ENCODE data around the gene HIC1. TPM values are rescaled to one million over a fixed set of nuclear protein-coding genes. Genes with fewer than 3 reads are reported as not detected.
A peak's percentile ranks its signal among the peaks of the same experiment; 100 is the strongest.

HIC1 gene
- total and polyA plus RNA-seq, 2 of the 4 experiments (the other 2 are of a cell fraction) = 10.4 to 23.0 TPM

DNA sequence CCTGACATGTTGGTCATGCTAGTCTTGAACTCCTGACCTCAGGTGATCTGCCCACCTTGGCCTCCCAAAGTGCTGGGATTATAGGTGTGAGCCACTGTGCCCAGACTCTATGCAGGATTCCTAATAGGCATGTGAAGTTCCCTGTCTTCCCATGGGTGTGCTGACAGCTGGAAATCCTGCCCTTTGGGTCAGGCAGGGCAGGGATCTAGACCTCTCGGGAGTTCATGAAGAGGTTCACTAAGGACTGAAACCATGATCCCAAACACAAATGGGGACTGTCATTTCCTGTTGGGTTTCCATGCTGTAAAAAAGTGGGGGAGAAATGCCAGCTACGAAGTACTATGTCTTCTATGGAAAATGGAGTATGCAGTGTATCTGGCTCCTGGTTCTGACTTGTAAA is 52.1 kb downstream of the HIC1 start:
- WGBS, 2 experiments (ENCODE audit: extremely low coverage in 2 of 2, insufficient read length in 1 of 2) = 100% methylated on average over 1 of the region's 2 CpGs; no CpG with 5 or more reads in 1 of the 2 experiments
- DNase-seq (no peak), ATAC-seq (ENCODE audit: low read depth) (no peak)
- H3K14ac ChIP-seq (replicated peaks; ENCODE audit: low read depth, low read length) = 0 out of 2 replicates have a peak overlapping the region, but pooled peaks have one; percentile 48
- H3K4me2 ChIP-seq (ENCODE audit: low read depth, low read length) = no peak overlapping the region
- peak overlapping the region; percentile 58 for H2AK5ac ChIP-seq (ENCODE audit: low read depth, low read length)
- H3K27me3 ChIP-seq (ENCODE audit: control insufficient read depth, insufficient read depth, low read length) = no peaks in the 10 kb centered on the region
- H2BK5ac ChIP-seq (ENCODE audit: low read depth, low read length, poor library complexity, severe bottlenecking) = no peak overlapping the region
- TF ChIP-seq CHD1 (IDR thresholded peaks at IDR 0.05; ENCODE audit: low read depth, low read length) (no peak), FOS (IDR thresholded peaks at IDR 0.05; ENCODE audit: low read depth, low read length) (no peak), RAD21 (IDR thresholded peaks at IDR 0.05; ENCODE audit: low read length) (no peak), CEBPB (IDR thresholded peaks at IDR 0.05; ENCODE audit: low read depth, low read length) (no peak), BHLHE40 (IDR thresholded peaks at IDR 0.05; ENCODE audit: low read depth, low read length) (no peak), MAFK (IDR thresholded peaks at IDR 0.05; ENCODE audit: low read depth, low read length) (no peak), MXI1 (IDR thresholded peaks at IDR 0.05; ENCODE audit: borderline replicate concordance, low read depth, low read length) (no peak), SMC3 (IDR thresholded peaks at IDR 0.05; ENCODE audit: low read depth, low read length) (no peak), POLR2A (IDR thresholded peaks at IDR 0.05; ENCODE audit: low read depth, low read length) (no peak)
- TF ChIP-seq, protein P1, sequence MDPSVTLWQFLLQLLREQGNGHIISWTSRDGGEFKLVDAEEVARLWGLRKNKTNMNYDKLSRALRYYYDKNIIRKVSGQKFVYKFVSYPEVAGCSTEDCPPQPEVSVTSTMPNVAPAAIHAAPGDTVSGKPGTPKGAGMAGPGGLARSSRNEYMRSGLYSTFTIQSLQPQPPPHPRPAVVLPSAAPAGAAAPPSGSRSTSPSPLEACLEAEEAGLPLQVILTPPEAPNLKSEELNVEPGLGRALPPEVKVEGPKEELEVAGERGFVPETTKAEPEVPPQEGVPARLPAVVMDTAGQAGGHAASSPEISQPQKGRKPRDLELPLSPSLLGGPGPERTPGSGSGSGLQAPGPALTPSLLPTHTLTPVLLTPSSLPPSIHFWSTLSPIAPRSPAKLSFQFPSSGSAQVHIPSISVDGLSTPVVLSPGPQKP (IDR thresholded peaks at IDR 0.05; ENCODE audit: borderline replicate concordance, low read depth, low read length) = no peak
- no peak overlapping the region for H3K4ac ChIP-seq (ENCODE audit: low read depth, low read length)
- no peak overlapping the region for H2BK15ac ChIP-seq (ENCODE audit: low read depth, low read length)
- no peaks in the 10 kb centered on the region for H3K9me3 ChIP-seq (ENCODE audit: control insufficient read depth, insufficient read depth, low read length)
- H3K36me3 ChIP-seq (ENCODE audit: control insufficient read depth, insufficient read depth, low read length) = no peaks in the 10 kb centered on the region; the same call in 1 of the 2 replicates
- no peak overlapping the region for H3K9ac ChIP-seq (ENCODE audit: low read depth, low read length)
- intact Hi-C loops (cut with micrococcal nuclease) = no loop called here
- H3K56ac ChIP-seq (ENCODE audit: extremely low read depth, insufficient read depth, low read length) = no peak overlapping the region
- peak overlapping the region in 1 of 2 experiments; percentile 28; a peak in 1 of 4 replicates for H4K8ac ChIP-seq (ENCODE audit: low read depth in 2 of 2, low read length in 2 of 2)
- no peak overlapping the region for H3K4me3 ChIP-seq (ENCODE audit: insufficient read depth, low read depth, low read length)
- no peaks in the 10 kb centered on the region for H4K20me1 ChIP-seq (ENCODE audit: insufficient read depth, low read length)
- ChIA-PET POLR2A (ENCODE audit: unreplicated experiment) (no interaction called here), CTCF (interaction anchor here (0.7 to 1.4 kb wide), 3 partner anchors 15 to 70 kb away, joined by 3 to 6 read pairs (median 4); no protein-coding TSS in a partner anchor)
- no peaks in the 10 kb centered on the region for H3K9me1 ChIP-seq (ENCODE audit: insufficient read depth, low read length)
- in situ Hi-C loops (cut with MboI; ENCODE audit: low sequenced_read_pairs) = no loop called here
- H2AFZ ChIP-seq (replicated peaks; ENCODE audit: low read length, poor library complexity) = no peak overlapping the region
- no peak overlapping the region for H3K27ac ChIP-seq (ENCODE audit: insufficient read depth, low read length)
- H2BK20ac ChIP-seq (ENCODE audit: low read depth, low read length) = no peak overlapping the region
- H3K79me1 ChIP-seq (ENCODE audit: low read depth in 1 of 2, low read length in 2 of 2) = peaks cover 12 to 20% of the 10 kb centered on the region in 2 experiments
- dilution Hi-C loops (cut with HindIII; ENCODE audit: low sequenced_read_pairs, unreplicated experiment) = no loop called here
- H4K91ac ChIP-seq (ENCODE audit: insufficient read depth, low read depth, low read length) = peak overlapping the region; percentile 8; the same call in 1 of the 2 replicates
- no peak overlapping the region for H2BK120ac ChIP-seq (ENCODE audit: low read depth, low read length)
- no peak overlapping the region for H2AK9ac ChIP-seq (replicated peaks; ENCODE audit: low read depth, low read length, poor library complexity)
- no peak overlapping the region for H3K18ac ChIP-seq (ENCODE audit: low read depth, low read length)
- H4K5ac ChIP-seq (ENCODE audit: low read depth, low read length) = no peak overlapping the region
- no TSS peak for BruUV-seq (replicated peaks)
- H3K23ac ChIP-seq (ENCODE audit: low read depth, low read length) = no peak overlapping the region
- H3K4me1 ChIP-seq (ENCODE audit: control insufficient read depth, insufficient read depth, low read length) = peaks cover 9% of the 10 kb centered on the region
